NCI-H345 treated with DMSO at 0.1 percent for 48 hours (cell line): Measurements from ENCODE around the gene SOCS3.

Experiments
- DNase-seq: peaks from one replicate; lab custom pipeline; 2025; ENCODE audit not compliant: unreplicated experiment; lab: John Stamatoyannopoulos, UW

SOCS3 gene

DNA sequence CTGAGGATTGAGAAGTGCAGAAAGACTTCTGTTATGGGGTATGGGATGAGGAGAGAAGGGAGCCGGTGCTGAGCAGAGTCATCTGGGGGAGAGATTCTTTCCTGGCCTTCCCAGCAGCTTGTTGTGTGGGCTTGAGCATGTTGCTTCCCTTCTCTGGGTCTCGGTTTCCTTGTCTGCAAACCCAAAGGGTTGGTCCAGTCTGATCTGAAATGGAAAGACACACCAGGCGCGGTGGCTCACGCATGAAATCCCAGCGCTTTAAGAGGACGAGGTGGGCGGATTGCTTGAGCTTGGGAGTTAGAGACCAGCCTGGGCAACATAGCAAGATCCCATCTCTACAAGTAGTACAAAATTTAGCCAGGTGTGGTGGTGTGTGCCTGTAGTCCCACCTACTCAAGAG lies 6.0 kb downstream of the SOCS3 start:
- DNase-seq = no peak

DNA sequence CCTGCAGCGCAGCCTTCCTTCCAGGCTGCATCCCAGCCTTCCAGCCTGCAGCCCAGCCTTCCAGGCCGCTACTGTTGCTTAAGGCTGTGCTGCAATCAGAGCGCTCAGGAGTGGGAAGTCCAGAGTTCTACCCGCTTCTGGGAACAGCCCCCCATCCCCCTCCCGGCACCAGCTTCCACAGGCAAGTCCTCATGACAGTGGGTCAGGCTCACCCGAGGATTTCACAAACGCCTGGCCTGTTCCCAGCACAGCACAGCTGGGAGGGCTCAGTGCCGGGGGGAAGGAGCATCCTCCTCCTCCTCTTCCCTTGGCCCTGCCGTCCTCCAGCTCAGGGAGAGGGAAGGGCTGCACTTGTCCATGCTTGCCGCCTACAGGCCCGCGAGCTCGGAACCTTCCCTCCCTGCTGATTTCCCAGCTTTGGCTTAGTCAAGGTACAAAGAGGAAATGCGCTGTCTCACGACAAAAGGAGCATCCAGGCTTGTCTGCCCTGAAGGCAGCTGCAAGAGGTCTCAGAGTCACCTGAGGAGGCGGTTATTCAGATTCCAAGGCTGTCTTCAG lies 8.3 kb downstream of the SOCS3 start:
- no peak for DNase-seq

- DNase-seq = no peak
Observed at GRCh38 chr17:78349891-78350642, 9.8 kb downstream of the SOCS3 start.

GRCh38 chr17:78348055-78348770 lies 11.7 kb downstream of the SOCS3 start:
- no peak for DNase-seq

DNA sequence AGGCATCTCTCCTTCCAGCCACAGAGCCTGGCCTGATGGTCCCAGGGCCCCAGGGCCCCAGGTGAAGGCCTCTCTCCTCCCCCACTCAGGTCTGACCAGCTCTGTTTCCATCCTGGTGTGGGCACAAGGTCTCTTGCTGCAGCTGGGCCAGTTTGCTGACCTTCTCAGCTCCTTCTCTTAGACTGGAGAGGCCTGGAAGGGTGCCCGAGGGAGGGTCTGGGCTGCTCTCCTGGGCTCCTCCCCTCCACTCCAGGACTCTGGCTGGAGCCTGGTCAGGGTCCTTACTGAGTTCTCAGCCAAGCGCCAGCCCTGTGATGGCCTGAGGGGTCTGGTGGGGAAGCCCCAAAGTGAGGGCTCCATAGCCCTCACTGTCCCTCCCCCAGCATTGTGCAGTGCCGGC lies 12.4 kb downstream of the SOCS3 start:
- no peak for DNase-seq

- DNase-seq = no peak
Observed at GRCh38 chr17:78346605-78347250, 13.1 kb downstream of the SOCS3 start.

GRCh38 chr17:78345791-78346494 lies 13.9 kb downstream of the SOCS3 start:
- no peak for DNase-seq

- DNase-seq = no peak
Observed at GRCh38 chr17:78345172-78345571, 14.7 kb downstream of the SOCS3 start.

DNA sequence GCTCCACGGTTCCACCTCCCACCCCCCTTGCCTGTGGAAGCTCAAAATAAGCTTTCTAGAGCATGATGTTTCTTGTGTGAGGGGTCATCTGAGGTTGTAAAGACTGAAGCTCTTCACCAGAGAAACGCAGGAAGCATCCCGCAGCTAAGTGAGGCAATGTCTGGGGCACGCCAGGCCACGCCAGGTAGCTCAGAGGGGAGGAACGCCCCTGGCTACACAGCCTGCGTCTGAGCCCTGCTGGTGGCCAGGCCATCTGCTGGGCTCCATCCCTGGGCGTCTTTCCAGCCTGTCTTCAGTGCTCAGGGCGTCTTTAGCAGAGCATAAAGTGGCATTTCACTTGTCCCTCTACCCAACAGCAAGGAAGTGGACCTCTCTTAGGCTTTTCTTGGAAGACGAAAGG lies 15.2 kb downstream of the SOCS3 start:
- no peak for DNase-seq

DNA sequence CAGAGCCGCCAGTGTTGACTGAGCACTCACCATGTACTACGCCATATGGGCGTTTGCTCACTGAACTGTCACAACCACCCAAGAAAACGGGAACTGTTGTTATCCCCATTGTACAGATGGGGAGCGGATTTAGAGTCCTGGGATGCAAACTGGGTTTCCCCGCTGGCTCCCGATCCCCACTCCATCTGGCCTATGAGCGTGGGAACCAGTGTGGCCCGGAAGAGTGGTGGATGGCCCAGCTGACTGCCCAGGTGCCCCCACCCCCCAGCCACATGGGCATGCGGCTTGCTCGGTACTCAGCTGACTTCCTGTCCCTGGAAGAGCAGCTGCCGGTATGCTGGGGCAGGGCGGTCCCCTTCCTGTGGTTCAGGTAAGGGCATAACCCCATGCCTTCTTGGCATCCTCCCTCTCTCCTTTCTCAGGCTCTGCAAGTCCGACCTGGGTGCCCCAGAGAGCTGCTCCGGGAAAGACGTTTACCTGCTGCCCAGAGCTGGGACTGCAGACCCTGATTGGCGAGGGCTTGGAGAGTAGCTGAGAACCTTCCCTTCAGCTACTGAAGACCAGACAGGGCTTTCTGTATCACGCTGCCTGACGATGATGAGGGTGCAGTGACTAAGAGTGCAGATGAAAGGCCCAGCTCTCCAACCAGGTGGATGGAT lies 16.2 kb downstream of the SOCS3 start:
- DNase-seq = no peak

GRCh38 chr17:78343187-78343542 lies 16.7 kb downstream of the SOCS3 start:
- no peak for DNase-seq

DNA sequence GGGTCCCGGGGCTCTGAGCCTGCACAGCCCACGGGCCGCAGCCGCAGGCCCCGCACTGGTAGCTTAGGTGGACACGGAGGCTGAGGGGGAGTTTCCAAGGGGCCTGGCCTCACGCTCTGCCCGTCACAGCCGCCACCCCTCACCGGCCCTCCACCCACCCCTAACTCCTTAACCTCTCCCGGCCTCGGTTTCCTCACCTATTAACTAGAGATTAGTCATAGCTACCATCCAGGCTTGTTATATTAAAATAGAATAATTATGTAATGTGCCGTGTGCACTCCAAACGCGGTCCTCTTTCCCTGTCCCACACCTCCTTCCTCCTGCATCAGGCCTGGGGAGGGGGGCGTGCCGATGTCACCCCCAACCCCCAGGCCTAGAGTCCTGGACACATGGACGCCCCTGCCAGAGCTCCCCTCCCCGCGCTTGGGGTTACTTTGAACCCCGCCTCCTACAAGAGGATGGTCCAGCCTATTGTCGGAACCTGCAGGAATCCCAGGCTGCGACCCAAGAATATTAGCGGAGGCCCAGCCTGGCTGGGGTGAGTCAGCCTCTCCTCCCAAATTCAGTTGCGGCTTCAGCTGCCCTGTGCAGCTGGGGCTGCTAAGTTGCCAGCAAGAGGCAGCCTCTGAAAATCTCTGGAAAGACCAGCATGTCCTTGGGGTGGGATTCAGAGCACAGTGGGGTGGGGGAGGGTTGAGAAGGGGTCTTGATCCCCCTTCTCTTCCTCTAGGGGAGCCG lies 17.3 kb downstream of the SOCS3 start:
- no peak for DNase-seq

DNA sequence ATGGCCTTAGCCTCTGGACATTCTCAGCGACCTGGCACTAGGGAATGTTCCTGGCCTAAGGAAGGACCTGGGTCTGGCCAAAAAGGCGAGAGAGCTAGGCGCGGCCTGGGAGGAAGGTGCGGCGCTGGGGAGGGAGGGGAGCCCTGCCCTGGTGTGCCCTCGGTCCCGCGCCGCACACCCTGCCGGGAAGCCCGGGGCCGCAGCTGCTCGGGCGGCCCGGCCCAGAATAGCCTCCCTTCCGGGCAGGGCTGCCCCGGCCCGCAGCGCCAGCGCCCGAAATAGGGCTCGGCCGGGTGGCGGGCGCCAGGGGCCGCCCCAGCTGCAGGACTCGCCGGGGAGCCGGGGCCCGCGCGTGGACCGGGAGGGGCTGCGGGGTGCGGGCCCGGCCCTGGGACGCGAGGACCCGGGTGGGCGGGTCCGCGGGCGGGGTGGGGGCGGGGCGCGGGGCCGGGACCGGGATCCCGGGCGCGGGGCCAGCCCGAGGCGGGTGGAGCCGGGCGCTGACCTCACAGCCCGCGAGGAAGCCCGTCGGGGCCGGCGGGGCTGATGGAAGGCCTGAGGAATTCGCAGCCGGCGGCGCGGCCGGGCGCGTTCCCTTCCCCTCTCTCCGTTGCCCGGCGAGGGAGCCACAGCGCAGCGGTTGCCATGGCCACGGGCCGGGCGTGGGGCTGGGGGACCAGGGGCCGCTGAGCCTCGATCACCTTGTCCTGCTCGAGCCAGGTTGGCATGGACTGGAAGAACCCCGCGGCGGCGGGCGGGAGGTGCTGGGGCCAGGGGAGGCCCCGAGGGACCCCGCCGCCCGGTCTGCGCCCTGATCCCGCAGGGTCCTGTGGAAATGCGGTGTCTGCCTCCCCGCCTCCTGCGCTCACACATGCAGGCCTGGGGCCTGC lies 18.1 kb downstream of the SOCS3 start:
- no peak for DNase-seq

DNA sequence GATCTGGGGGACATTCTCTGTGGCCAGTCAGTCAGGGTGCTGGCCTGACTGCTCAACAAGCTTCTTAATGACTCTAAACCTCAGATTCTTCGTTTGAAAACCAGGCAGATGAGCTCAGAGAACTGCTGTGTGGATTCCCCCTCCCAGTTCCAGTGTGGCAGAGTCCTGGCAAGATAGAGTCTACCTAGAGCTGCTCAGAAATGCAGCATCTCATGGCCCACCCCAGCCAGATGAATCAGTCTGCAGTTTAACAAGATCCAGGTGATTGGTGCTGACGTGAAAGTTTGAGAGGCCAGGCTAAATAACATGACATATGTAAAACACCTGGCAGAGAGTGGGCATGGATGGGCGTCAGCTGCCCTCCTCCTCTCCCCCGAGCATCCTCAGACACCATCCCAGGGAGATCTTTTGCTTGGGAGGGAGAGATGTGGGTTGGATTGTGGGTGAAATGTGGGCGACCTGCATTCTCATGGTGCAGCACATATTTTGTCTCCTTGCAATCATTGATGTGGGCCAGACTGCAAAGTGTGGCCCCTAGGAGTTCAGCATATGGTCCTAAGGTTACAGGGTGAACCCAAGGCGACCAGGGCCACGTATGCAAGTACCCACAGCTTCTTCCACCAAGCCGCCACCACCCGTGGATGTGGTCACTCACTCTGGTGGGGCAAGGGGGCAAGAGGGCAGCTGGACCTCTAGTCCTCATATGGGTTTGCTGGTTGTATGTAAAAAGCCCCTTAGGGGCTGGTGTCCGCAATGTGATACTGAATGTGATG lies 19.5 kb downstream of the SOCS3 start:
- no peak for DNase-seq

GRCh38 chr17:78338486-78339259 lies 21.2 kb downstream of the SOCS3 start:
- DNase-seq = no peak

DNA sequence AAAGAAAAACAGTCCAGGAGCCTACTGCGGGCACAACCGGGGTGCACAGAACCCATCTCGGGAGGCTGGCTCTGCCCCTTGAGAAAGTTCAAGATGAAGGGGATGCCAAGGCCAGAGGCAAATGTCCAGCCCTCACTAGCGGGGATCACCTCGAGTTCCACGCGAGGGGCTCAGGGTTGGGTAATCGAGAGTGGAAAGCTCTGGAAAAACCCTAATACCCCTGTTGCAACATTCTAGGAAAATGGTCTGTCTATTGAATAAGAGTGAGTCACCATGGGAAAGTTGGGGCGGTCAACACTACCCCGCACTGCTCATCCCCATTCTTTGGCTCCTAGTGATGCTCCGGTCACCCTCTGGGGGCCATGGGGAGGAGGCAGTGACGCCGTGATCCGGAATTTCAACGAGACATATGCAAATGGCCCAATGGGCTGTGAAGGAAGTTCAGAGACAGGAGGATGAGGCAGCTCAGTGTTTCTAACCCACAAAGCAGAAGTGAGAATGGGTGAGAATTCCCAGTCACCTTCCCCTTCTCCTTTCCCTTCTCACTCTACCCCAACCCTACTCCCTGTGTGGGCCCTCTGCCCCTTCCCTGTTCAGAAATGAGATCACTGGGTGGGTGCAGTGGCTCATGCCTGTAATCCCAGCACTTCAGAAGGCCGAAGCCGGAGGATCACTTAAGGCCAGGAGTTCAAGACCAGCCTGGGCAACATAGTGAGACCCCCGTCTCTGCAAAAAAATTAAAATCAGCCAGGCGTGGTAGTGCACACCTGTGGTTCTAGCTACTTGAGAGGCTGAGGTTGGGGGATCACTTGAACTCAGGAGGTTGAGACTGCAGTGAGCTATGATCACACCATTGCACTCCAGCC lies 22.4 kb downstream of the SOCS3 start:
- no peak for DNase-seq

DNA sequence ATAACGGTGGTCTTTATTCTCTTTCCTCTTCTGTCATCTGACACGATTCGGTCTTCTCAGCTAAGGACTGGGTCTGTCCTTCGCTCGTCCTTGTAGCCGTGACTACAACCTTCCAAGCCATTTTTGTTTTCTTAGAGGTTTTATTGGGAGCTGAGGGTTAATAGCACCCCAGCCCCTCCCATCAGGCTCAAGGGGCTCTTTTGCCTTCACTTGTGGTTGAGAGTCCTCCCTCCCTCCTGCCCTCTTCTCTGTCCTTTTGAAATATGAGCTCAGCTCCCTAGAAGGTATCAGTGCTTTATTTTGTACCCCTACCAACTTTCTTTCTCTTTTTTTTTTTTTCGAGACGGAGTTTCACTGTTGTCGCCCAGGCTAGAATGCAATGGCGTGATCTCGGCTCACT lies 24.7 kb downstream of the SOCS3 start:
- DNase-seq = no peak
